GM13977 (cell line): ENCODE measurements around the gene IL1A.

Source experiments
- DNase-seq: peaks from one replicate; pipeline ENCODE4 v3.0.0; 2012; ENCODE audit warnings: low spot score
- CTCF ChIP-seq: IDR thresholded peaks from 2 replicates; pipeline ENCODE4 v1.5.1; 2012; ENCODE audit warnings: mild to moderate bottlenecking, control low read depth; ENCODE audit not compliant: insufficient read depth; ENCODE audit errors: extremely low read depth, missing control alignments
- in situ Hi-C: fragments of 300-500 bp; cut with MboI; formaldehyde crosslinking; loops from one replicate; pipeline ENCODE4 v1.12.0; 2022; ENCODE audit warnings: low sequenced_read_pairs, low pct_unique_long_range_greater_than_20kb, mixed read lengths, inconsistent platforms; ENCODE audit not compliant: unreplicated experiment

The IL1A gene

GRCh38 chr2:112792419-112792818 lies 8.1 kb upstream of the IL1A start:
- TF ChIP-seq CTCF: no peak
- in situ Hi-C loops: no loop called here
- DNase-seq: no peak

GRCh38 chr2:112791693-112792230 lies 7.5 kb upstream of the IL1A start:
- TF ChIP-seq CTCF: no peak
- DNase-seq: no peak
- in situ Hi-C loops: no loop called here

- TF ChIP-seq CTCF: no peak
- no peak for DNase-seq
- in situ Hi-C loops: no loop called here
These were observed 6.7 kb upstream of the IL1A start for GRCh38 chr2:112791019-112791418.

- DNase-seq: no peak
- no peak for TF ChIP-seq CTCF
- in situ Hi-C loops: no loop called here
These were observed 6.0 kb upstream of the IL1A start for GRCh38 chr2:112790305-112790704.

- DNase-seq: no peak
- no peak for TF ChIP-seq CTCF
- in situ Hi-C loops: no loop called here
These were observed 4.9 kb upstream of the IL1A start for GRCh38 chr2:112789186-112789585.

GRCh38 chr2:112788653-112789052 lies 4.4 kb upstream of the IL1A start:
- in situ Hi-C loops: no loop called here
- no peak for TF ChIP-seq CTCF
- DNase-seq: no peak

GRCh38 chr2:112787729-112788393 lies 3.6 kb upstream of the IL1A start:
- no peak for TF ChIP-seq CTCF
- no peak for DNase-seq
- in situ Hi-C loops: no loop called here
